ENCODE data around the gene DNAJC16.
"Not testable (repeated sequence)": the region's sequence is repeated elsewhere in the genome, so short reads cannot be mapped to it uniquely, and the experiment has no call there.

The DNAJC16 gene

GRCh38 chr1:15510611-15511405, 15.8 kb upstream of the DNAJC16 start:
- DNase-seq (ENCODE audit: low spot score) (no peak), ATAC-seq (ENCODE audit: low read depth) (no peak)
- Histone ChIP-seq H3K27me3 (ENCODE audit: insufficient read depth, poor library complexity, severe bottlenecking) (no peaks in the 10 kb centered on the region), H3K4me1 (ENCODE audit: insufficient read depth, poor library complexity, severe bottlenecking) (no peaks in the 10 kb centered on the region), H3K4me3 (ENCODE audit: severe bottlenecking) (no peak overlapping the region), H3K36me3 (ENCODE audit: low read depth) (no peaks in the 10 kb centered on the region), H3K27ac (ENCODE audit: poor library complexity, severe bottlenecking) (no peak overlapping the region), H3K9me3 (ENCODE audit: severe bottlenecking) (no peaks in the 10 kb centered on the region)
- no peak for TF ChIP-seq CTCF (IDR thresholded peaks at IDR 0.05; ENCODE audit: poor library complexity, severe bottlenecking)

GRCh38 chr1:15513192-15513591, 13.5 kb upstream of the DNAJC16 start:
- H3K4me1 ChIP-seq (ENCODE audit: insufficient read depth, poor library complexity, severe bottlenecking): no peaks in the 10 kb centered on the region
- H3K4me3 ChIP-seq (ENCODE audit: severe bottlenecking): no peak overlapping the region
- no peak for TF ChIP-seq CTCF (IDR thresholded peaks at IDR 0.05; ENCODE audit: poor library complexity, severe bottlenecking)
- H3K36me3 ChIP-seq (ENCODE audit: low read depth): no peaks in the 10 kb centered on the region
- ATAC-seq (ENCODE audit: low read depth) (no peak), DNase-seq (ENCODE audit: low spot score) (no peak)
- H3K27ac ChIP-seq (ENCODE audit: poor library complexity, severe bottlenecking): no peak overlapping the region
- H3K27me3 ChIP-seq (ENCODE audit: insufficient read depth, poor library complexity, severe bottlenecking): no peaks in the 10 kb centered on the region
- no peaks in the 10 kb centered on the region for H3K9me3 ChIP-seq (ENCODE audit: severe bottlenecking)

GRCh38 chr1:15513919-15514318, 12.7 kb upstream of the DNAJC16 start:
- no peaks in the 10 kb centered on the region for H3K27me3 ChIP-seq (ENCODE audit: insufficient read depth, poor library complexity, severe bottlenecking)
- no peak for DNase-seq (ENCODE audit: low spot score)
- no peak overlapping the region for H3K27ac ChIP-seq (ENCODE audit: poor library complexity, severe bottlenecking)
- no peak for TF ChIP-seq CTCF (IDR thresholded peaks at IDR 0.05; ENCODE audit: poor library complexity, severe bottlenecking)
- no peak for ATAC-seq (ENCODE audit: low read depth)
- H3K36me3 ChIP-seq (ENCODE audit: low read depth): no peaks in the 10 kb centered on the region
- no peak overlapping the region for H3K4me3 ChIP-seq (ENCODE audit: severe bottlenecking)
- no peaks in the 10 kb centered on the region for H3K4me1 ChIP-seq (ENCODE audit: insufficient read depth, poor library complexity, severe bottlenecking)
- no peaks in the 10 kb centered on the region for H3K9me3 ChIP-seq (ENCODE audit: severe bottlenecking)

- H3K4me3 ChIP-seq (ENCODE audit: severe bottlenecking); DNase-seq (ENCODE audit: low spot score); H3K36me3 ChIP-seq (ENCODE audit: low read depth); ATAC-seq (ENCODE audit: low read depth); H3K4me1 ChIP-seq (ENCODE audit: insufficient read depth, poor library complexity, severe bottlenecking); H3K9me3 ChIP-seq (ENCODE audit: severe bottlenecking); H3K27me3 ChIP-seq (ENCODE audit: insufficient read depth, poor library complexity, severe bottlenecking); H3K27ac ChIP-seq (ENCODE audit: poor library complexity, severe bottlenecking): not testable (repeated sequence)
These were observed 12.1 kb upstream of the DNAJC16 start for GRCh38 chr1:15514557-15514956.

GRCh38 chr1:15515022-15515663, 11.5 kb upstream of the DNAJC16 start:
- no peak for ATAC-seq (ENCODE audit: low read depth)
- H3K4me1 ChIP-seq (ENCODE audit: insufficient read depth, poor library complexity, severe bottlenecking): no peaks in the 10 kb centered on the region
- no peaks in the 10 kb centered on the region for H3K9me3 ChIP-seq (ENCODE audit: severe bottlenecking)
- no peak overlapping the region for H3K27ac ChIP-seq (ENCODE audit: poor library complexity, severe bottlenecking)
- no peaks in the 10 kb centered on the region for H3K36me3 ChIP-seq (ENCODE audit: low read depth)
- H3K4me3 ChIP-seq (ENCODE audit: severe bottlenecking): no peak overlapping the region
- H3K27me3 ChIP-seq (ENCODE audit: insufficient read depth, poor library complexity, severe bottlenecking): no peaks in the 10 kb centered on the region
- DNase-seq (ENCODE audit: low spot score): no peak
- TF ChIP-seq CTCF (IDR thresholded peaks at IDR 0.05; ENCODE audit: poor library complexity, severe bottlenecking): no peak

Measured in RWPE2 (cell line).